ENCODE measurements around the gene AMMECR1.
"Not testable (repeated sequence)": the region's sequence is repeated elsewhere in the genome, so short reads cannot be mapped to it uniquely, and the experiment has no call there.

Gene AMMECR1

DNA sequence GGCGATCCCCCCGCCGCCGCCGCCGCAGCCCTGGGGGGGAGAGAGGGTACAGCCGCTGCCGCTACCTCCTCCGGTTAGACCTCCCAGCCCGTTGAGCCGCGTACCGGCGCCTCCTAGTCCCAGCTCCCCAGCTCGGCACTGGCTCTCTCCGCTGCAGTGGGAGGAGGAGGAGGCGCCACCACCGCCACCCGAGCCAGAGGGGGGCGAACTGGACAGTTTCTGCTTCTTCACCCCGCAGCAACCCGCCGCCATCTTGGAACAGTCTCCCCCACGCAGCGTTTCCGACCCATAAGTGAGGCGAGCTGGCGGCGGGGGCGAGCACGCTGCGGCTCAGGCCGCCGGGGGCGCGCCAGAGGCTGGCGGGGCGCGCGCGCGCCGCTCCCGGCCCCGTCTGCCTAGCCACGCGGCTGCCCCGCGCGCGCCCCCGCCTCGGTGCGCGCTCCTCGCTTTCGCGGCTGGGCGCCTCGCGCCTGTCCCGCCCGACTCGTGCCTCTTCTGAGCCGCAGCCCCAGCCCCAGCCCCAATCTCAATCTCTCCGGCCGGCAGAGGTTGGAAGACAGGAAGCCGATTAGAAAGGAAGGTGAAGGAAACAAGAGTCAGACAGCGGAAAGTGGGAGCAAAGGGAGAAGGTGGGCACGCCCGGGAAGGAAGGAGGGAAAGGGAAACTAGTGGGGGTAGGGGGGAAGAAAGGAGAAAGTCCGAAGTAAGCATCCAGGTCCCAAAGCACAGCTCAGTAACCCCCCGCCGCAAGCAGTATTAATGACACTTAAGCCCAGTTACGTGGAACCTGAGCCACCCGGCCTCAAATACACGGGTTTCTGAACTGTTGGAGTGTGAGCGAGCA, at the start of gene AMMECR1:
AMMECR1 (minus strand) TSS at position 266 of the 844 bp plus-strand sequence; CDS start at position 252, 14 bp downstream.
- no peaks in the 10 kb centered on the region for H3K9me3 Mint-ChIP-seq
- H3K4me1 Mint-ChIP-seq (ENCODE audit: low read depth) = no peaks in the 10 kb centered on the region
- intact Hi-C loops (cut with micrococcal nuclease) = loop anchor here (5.0 kb wide), 1 partner anchor 89 kb away; no protein-coding TSS in a partner anchor
- peak within 1 kb of the TSS; percentile 95 for H3K27ac Mint-ChIP-seq
- H3K27me3 Mint-ChIP-seq = peaks cover 1% of the 10 kb centered on the region
- peak within 1 kb of the TSS; percentile 97 for H3K4me3 Mint-ChIP-seq
- peaks cover 17% of the 10 kb centered on the region for H3K36me3 Mint-ChIP-seq (ENCODE audit: low read depth)

DNA sequence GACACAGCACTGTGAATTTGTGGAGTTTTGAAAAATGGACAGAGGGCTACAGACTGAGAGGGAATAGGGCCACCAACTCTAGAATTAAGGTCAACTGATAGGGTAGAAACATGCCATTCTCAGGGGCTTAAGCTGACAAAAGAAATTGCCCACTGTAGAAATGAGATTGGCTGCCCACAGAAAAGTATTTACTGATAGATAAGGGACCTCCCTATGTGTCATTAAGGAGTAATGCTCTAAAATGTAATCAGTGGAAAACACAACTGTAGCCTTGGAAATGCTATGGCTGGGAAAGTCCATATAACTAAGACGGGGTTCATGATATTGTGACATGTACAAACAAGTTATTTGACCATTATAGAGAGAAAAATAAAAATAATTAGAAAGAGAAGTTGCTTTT, 45.4 kb upstream of the AMMECR1 start:
- H3K9me3 Mint-ChIP-seq = no peaks in the 10 kb centered on the region
- intact Hi-C loops (cut with micrococcal nuclease) = no loop called here

DNA sequence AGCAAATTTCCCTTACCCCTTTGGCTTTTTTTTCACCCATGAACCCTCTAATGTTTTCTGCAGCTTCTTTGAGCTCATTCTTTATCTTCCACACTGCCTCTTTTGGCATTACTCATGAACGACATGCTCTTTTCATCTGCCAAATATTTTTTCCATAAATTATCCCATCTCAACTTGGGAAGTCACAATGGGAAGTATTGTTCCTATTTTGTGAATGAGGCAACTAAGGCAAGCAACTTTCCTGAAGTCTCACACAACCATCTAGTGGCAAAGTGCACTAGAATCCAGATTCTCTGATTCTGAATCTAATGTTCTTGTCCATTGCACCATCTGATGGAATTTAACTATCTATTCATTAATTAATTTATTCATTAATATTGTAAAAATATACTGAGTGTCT, 41.4 kb upstream of the AMMECR1 start:
- no peaks in the 10 kb centered on the region for H3K9me3 Mint-ChIP-seq
- H3K27ac Mint-ChIP-seq = no peak overlapping the region
- H3K27me3 Mint-ChIP-seq = no peaks in the 10 kb centered on the region
- H3K4me3 Mint-ChIP-seq = no peak overlapping the region
- no peaks in the 10 kb centered on the region for H3K4me1 Mint-ChIP-seq (ENCODE audit: low read depth)
- intact Hi-C loops (cut with micrococcal nuclease) = no loop called here
- H3K36me3 Mint-ChIP-seq (ENCODE audit: low read depth) = no peaks in the 10 kb centered on the region

More for the DNA sequence above, 45.4 kb upstream of the AMMECR1 start:
- no peak overlapping the region for H3K27ac Mint-ChIP-seq
- H3K4me1 Mint-ChIP-seq (ENCODE audit: low read depth) = no peaks in the 10 kb centered on the region
- no peaks in the 10 kb centered on the region for H3K36me3 Mint-ChIP-seq (ENCODE audit: low read depth)
- H3K4me3 Mint-ChIP-seq = no peak overlapping the region
- H3K27me3 Mint-ChIP-seq = no peaks in the 10 kb centered on the region

DNA sequence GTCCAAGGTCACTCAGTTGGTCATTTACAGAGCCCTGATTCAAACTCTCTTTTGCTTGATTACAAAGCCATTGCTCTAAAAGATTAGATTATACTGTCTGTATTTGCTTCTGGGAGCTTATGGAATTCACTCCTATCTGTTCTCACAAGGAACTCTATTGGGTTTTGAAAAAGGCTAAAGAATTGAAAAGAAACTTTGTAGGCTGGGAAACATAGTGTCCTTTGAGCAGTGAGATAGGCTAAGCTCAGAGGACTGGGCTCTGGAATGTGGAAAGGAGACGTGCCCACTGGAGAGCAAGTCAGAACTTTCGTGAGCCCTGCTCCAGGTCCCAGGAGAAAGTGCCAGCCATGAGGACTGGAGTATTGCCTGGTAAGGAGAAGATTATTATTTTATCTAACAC, 40.7 kb upstream of the AMMECR1 start, which contains the start of gene RTL9:
RTL9 (plus strand) TSS at position 301 of the 400 bp plus-strand sequence. CDS start 91,770 bp downstream, outside the sequence.
- intact Hi-C loops (cut with micrococcal nuclease) = no loop called here
- Mint-ChIP-seq H3K27me3 (no peaks in the 10 kb centered on the region), H3K4me1 (ENCODE audit: low read depth) (no peaks in the 10 kb centered on the region), H3K36me3 (ENCODE audit: low read depth) (no peaks in the 10 kb centered on the region), H3K27ac (no peak within 1 kb of the TSS), H3K9me3 (no peaks in the 10 kb centered on the region), H3K4me3 (no peak within 1 kb of the TSS)

DNA sequence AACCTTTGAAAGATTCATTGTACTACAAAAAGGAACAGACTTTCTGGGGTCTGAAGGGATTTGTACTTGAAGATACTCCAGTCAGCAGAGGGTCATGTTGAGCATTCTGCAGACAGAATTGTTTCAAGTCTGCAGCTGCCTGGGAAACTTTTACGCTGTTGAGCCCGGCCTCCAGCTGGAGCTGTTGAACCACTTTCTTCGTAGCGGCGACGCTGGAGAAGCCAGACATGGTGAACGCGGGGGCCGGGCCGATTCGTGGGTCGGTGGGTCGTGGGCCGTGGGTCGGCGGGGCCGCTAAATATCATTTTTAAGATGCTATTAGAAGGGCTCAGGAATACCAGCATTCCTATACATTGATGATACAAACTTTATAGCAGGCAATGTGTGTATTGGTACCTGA, 28.8 kb upstream of the AMMECR1 start:
- H3K27me3 Mint-ChIP-seq = no peaks in the 10 kb centered on the region
- H3K4me1 Mint-ChIP-seq (ENCODE audit: low read depth) = no peaks in the 10 kb centered on the region
- H3K4me3 Mint-ChIP-seq = no peak overlapping the region
- no peak overlapping the region for H3K27ac Mint-ChIP-seq
- intact Hi-C loops (cut with micrococcal nuclease) = no loop called here
- H3K36me3 Mint-ChIP-seq (ENCODE audit: low read depth) = no peaks in the 10 kb centered on the region
- no peaks in the 10 kb centered on the region for H3K9me3 Mint-ChIP-seq

DNA sequence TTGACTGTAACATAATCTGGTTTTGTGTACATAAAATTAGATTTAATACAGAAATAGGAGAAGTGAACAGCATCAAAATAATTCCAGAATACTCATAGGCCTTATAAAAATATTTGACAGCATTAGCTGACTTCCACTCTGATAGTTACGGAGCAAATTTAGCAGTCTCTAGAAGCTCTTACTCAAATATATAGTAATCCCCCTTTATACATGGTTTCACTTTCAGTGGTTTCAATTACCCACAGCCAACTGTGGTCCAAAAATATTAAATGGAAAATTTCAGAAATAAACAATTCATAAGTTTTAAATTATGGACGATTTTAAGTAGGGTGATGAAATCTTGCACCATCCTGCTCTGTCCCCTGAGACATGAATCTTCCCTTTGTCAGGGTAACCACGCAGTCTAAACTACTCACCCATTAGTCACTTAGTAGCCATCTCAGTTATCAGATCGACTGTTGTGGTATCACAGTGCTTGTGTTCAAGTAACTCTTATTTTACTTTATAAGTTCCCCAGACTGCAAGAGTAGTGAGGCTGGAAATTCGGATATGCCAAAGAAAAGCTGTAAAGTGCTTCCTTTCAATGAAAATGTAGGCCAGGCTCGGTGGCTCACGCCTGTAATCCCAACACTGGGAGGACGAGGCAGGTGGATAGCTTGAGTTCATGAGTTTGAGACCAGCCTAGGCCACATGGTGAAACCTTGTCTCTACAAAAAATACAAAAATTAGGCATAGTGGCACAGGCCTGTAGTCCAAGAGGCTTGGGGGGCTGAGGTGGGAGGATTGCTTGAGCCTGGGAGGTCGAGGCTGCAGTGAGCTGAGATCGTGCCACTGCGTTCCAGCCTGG, 23.5 kb upstream of the AMMECR1 start:
- intact Hi-C loops (cut with micrococcal nuclease) = no loop called here
- Mint-ChIP-seq H3K36me3 (ENCODE audit: low read depth) (no peaks in the 10 kb centered on the region), H3K27ac (no peak overlapping the region), H3K4me1 (ENCODE audit: low read depth) (peaks cover 5% of the 10 kb centered on the region), H3K27me3 (no peaks in the 10 kb centered on the region), H3K9me3 (no peaks in the 10 kb centered on the region), H3K4me3 (no peak overlapping the region)

DNA sequence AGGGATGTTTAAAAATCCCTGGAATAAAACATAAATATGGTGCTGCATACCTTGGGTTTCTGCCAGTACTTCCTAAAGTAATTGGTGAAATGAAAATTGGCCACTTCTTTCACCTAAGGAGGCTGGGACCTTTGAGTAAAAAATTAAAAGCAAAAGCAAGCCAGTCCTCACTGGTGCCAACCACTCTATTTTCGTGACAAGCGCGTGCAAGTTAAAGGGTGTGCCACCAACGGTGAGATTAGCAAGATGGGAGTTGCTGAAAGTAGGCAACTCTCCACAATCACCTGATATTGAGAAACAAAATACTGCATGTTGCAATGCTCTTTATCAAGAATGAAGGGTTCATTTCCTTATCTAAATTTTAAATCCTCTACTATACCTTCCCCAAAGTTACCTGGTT, 21.1 kb upstream of the AMMECR1 start:
- no peaks in the 10 kb centered on the region for H3K36me3 Mint-ChIP-seq (ENCODE audit: low read depth)
- H3K9me3 Mint-ChIP-seq = no peaks in the 10 kb centered on the region
- H3K4me3 Mint-ChIP-seq = no peak overlapping the region
- H3K4me1 Mint-ChIP-seq (ENCODE audit: low read depth) = peaks cover 5% of the 10 kb centered on the region
- H3K27me3 Mint-ChIP-seq = no peaks in the 10 kb centered on the region
- H3K27ac Mint-ChIP-seq = no peak overlapping the region
- intact Hi-C loops (cut with micrococcal nuclease) = no loop called here

DNA sequence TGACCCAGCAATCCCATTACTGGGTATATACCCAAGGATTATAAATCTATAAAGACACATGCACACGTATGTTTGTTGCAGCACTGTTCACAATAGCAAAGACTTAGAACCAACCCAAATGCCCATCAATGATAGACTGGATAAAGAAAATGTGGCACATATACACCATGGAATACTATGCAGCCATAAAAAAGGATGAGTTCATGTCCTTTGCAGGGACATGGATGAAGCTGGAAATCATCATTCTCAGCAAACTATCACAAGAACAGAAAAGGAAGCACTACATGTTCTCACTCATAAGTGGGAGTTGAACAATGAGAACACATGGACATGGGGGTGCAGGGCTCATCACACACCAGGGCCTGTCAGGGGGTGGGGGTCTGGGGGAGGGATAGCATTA, 15.6 kb upstream of the AMMECR1 start:
- H3K9me3 Mint-ChIP-seq; H3K27ac Mint-ChIP-seq; H3K4me1 Mint-ChIP-seq (ENCODE audit: low read depth); H3K36me3 Mint-ChIP-seq (ENCODE audit: low read depth); intact Hi-C loops (cut with micrococcal nuclease); H3K27me3 Mint-ChIP-seq; H3K4me3 Mint-ChIP-seq: not testable (repeated sequence)

DNA sequence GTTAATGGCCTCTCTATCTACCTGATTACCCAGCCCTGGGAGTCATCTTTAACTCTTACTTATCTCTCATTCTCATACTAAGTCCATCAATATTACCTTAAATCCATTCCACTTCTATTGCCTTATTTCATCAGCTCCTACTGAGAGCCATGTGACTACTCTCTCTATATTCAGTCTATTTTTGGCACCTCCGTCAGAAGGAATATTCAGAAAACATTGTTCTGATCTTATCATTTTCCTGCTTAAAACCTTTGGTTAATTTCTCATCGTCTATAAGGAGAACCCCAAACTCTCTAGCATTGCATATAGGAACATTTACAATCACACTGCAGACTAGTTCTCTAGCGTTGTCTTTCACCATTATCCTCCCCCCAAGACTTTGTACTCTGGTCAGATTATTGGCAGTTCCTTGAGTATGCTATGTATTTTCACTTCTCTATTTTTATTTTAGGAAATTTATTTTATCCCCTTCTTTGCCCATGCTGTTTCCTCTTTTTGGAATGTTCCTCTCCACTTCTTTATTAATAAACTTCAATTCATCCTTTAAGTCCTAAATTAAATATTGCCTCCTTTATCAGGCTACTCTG, 13.7 kb upstream of the AMMECR1 start:
- Mint-ChIP-seq H3K27ac (no peak overlapping the region), H3K27me3 (no peaks in the 10 kb centered on the region), H3K9me3 (no peaks in the 10 kb centered on the region), H3K4me1 (ENCODE audit: low read depth) (no peaks in the 10 kb centered on the region), H3K4me3 (no peak overlapping the region), H3K36me3 (ENCODE audit: low read depth) (no peaks in the 10 kb centered on the region)
- intact Hi-C loops (cut with micrococcal nuclease) = no loop called here

DNA sequence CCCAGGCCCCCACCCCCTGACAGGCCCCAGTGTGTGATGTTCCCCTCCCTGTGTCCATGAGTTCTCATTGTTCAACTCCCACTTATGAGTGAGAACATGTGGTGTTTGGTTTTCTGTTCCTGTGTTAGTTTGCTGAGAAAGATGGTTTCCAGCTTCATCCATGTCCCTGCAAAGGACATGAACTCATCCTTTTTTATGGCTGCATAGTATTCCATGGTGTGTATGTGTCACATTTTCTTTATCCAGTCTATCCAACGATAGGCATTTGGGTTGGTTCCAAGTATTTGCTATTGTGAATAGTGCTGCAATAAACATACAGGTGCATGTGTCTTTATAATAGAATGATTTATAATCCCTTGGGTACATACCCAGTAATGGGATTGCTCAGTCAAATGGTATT, 10.7 kb upstream of the AMMECR1 start:
- intact Hi-C loops (cut with micrococcal nuclease); H3K4me3 Mint-ChIP-seq; H3K27me3 Mint-ChIP-seq; H3K27ac Mint-ChIP-seq; H3K4me1 Mint-ChIP-seq (ENCODE audit: low read depth); H3K36me3 Mint-ChIP-seq (ENCODE audit: low read depth); H3K9me3 Mint-ChIP-seq: not testable (repeated sequence)

DNA sequence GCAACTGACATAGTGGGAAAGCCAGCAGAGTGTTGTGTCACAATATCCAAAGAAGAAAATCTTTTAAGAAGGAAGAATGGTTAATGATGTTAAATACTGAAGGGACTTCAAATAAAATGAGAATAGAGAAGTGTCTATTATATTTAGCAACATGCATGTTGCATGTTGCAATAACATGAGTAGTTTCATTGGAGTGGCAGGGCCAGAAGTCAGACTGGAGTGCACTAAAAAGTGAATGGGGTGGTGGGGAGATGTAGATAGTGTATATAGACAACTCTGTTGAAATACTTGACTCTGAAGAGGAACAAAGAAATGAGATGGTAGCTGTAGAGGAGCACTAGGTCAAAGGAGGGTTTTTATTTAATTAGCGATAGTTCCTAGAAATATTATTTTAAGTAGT, 9.5 kb upstream of the AMMECR1 start:
- intact Hi-C loops (cut with micrococcal nuclease) = no loop called here
- Mint-ChIP-seq H3K27me3 (no peaks in the 10 kb centered on the region), H3K27ac (no peak overlapping the region), H3K36me3 (ENCODE audit: low read depth) (no peaks in the 10 kb centered on the region), H3K4me3 (no peak overlapping the region), H3K9me3 (no peaks in the 10 kb centered on the region), H3K4me1 (ENCODE audit: low read depth) (no peaks in the 10 kb centered on the region)

DNA sequence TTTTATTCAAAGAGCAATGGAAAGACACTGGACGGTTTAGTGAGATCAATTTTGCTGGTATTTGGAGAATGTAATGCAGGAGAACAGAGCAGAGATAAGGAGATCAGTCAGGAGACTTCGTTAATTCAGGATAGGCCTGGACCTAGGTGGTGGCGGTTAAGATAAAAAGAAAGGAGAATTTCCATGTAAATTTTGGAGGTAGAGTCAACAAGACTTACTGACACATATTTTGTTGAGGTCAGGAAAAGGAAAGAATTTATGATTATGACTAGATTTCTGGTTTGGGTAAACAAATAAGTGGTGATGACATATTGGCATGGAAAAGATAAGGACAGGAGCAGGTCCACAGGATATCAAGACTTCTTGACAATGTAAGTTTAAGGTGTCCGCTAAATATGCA, 8.8 kb upstream of the AMMECR1 start:
- no peaks in the 10 kb centered on the region for H3K36me3 Mint-ChIP-seq (ENCODE audit: low read depth)
- H3K4me1 Mint-ChIP-seq (ENCODE audit: low read depth) = no peaks in the 10 kb centered on the region
- H3K9me3 Mint-ChIP-seq = no peaks in the 10 kb centered on the region
- intact Hi-C loops (cut with micrococcal nuclease) = no loop called here
- H3K27ac Mint-ChIP-seq = no peak overlapping the region
- no peak overlapping the region for H3K4me3 Mint-ChIP-seq
- no peaks in the 10 kb centered on the region for H3K27me3 Mint-ChIP-seq

DNA sequence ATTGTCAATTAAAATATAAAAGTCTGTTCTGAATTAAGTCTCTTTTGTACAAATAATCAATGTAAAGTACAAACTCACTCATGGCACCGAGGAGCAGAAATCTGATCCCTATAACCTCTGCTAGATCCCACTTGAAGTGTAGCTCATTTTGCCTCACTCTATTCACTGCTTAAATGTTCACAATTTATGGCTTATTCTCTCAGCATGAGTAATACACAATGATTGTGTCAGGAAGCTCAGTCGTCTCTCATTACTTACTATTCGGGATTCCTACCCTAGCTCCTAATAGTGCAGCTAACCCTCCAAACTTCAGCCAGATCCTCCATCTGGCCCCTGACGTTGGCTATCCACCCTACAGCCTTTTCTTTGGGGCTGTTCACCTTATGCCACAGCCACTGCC, 4.7 kb upstream of the AMMECR1 start:
- no peaks in the 10 kb centered on the region for H3K9me3 Mint-ChIP-seq
- H3K36me3 Mint-ChIP-seq (ENCODE audit: low read depth) = peaks cover 9% of the 10 kb centered on the region
- intact Hi-C loops (cut with micrococcal nuclease) = no loop called here
- H3K27ac Mint-ChIP-seq = no peak overlapping the region
- H3K4me3 Mint-ChIP-seq = no peak overlapping the region
- H3K27me3 Mint-ChIP-seq = peaks cover 1% of the 10 kb centered on the region
- no peaks in the 10 kb centered on the region for H3K4me1 Mint-ChIP-seq (ENCODE audit: low read depth)

DNA sequence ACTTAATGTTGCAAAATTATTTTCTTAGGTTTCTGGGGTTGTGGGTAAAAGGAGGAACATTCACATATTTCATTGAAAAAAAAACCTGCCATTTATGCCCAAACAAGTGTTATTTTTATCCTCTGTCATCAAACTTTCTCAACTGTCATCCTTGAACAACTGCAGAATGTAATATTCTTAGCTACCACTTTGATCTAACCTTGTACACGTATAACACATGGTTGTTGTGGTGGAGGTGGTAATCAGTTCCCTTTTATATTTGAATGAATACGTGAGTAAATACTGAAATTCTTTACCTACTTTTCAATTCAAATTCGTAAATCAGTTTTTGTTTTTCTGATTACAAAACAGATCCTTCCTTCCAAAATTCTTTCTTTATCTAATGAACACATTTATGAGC, 3.8 kb upstream of the AMMECR1 start:
- no peaks in the 10 kb centered on the region for H3K9me3 Mint-ChIP-seq
- peaks cover 1% of the 10 kb centered on the region for H3K27me3 Mint-ChIP-seq
- H3K36me3 Mint-ChIP-seq (ENCODE audit: low read depth) = peaks cover 17% of the 10 kb centered on the region
- no peaks in the 10 kb centered on the region for H3K4me1 Mint-ChIP-seq (ENCODE audit: low read depth)
- intact Hi-C loops (cut with micrococcal nuclease) = no loop called here
- no peak overlapping the region for H3K27ac Mint-ChIP-seq
- no peak overlapping the region for H3K4me3 Mint-ChIP-seq

Measured in dendritic cell treated with granulocyte-macrophage colony-stimulating factor and Interleukin-4, amounts not matched to agents 40 ng/mL and 50 ng/mL, for 4 days (primary cell).